Dedifferentiated amniotic fluid mesenchymal stem cell (primary cell): ENCODE data around the gene MYCN.

ENCODE experiments used
- DNase-seq: peaks from one replicate; pipeline ENCODE4 v3.0.0-alpha.2; 2016; ENCODE audit errors: extremely low spot score

MYCN gene

DNA sequence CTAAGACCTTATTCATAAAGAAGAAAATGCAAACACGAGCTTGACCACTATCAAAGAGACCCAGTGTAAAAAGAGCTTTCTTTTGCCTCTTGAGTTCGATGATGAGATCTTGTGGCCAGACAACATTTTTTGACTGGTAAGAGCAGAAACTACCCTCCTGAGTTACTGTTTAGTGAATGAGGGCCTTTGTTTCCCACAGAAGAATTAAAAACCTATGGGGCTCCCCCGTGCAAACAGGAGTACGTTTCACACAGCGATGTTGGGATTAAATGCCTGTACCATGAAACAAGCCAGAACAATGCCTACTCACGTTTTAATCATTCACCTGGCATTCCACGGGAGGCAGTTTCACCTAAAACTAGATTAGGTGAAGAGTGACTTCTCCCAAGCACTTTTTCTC lies 36.0 kb downstream of the MYCN start:
- no peak for DNase-seq

- no peak for DNase-seq
Observed at GRCh38 chr2:15979051-15979758, 38.9 kb downstream of the MYCN start.

DNA sequence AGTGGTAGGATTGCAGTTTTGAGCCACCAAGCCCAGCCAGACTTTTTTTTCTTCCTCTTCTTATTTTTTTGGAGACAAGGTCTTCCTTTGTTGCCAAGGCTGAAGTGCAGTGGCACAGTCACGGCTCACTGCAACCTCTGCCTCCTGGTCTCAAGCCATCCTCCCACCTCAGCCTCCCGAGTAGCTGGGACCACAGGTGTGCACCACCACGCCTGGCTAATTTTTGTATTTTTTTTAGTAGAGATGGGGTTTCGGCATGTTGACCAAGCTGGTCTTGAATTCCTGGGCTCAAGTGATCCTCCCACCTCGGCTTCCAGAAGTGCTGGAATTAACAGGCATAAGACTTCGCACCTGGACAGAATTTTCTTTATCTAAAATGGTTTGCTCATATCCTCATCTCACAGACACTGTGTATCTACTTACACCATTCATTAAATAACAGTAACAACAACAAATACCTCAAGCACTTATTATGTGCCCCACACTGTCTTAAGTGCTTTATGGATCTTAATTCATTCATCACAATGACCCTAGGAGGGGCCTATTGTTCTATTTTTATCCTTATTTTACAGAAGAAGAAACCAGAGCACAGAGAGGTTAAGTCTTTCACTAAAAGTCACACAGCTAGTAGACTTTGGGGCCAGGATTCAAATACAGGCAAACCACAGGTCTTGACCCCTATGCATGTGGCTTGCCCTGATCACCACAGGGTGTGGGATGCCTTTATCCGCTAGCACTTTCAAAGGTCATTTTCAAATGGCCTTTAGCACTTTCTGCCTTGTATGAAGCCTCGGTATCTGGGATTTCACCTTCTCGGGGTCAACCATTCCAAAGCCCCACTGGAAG lies 39.6 kb downstream of the MYCN start:
- DNase-seq = no peak

DNA sequence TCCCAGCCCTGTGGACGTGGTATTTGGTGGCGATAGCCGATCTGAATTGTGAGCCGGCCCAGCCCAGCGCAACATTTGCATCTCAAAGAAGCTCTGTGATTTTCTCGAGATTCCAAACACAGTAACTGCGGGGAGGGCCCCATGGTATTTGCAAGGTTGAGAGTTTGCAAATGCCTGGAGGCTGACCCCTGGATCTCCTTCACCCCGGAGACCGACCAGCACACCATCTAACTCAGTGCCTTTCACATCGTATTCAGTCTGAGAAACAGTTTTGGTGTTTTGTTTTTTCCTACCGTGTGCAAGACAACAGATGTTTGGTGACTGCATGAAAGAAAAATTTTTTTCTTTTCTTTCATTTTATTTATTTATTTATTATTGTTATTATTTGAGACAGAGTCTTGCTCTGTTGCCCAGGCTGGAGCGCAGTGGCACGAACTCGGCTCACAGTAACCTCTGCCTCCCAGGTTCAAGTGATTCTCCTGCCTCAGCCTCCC lies 40.3 kb downstream of the MYCN start:
- DNase-seq = no peak

- no peak for DNase-seq
Observed at GRCh38 chr2:15981646-15982045, 41.3 kb downstream of the MYCN start.

- no peak for DNase-seq
Observed at GRCh38 chr2:15982285-15983044, 42.1 kb downstream of the MYCN start.

DNA sequence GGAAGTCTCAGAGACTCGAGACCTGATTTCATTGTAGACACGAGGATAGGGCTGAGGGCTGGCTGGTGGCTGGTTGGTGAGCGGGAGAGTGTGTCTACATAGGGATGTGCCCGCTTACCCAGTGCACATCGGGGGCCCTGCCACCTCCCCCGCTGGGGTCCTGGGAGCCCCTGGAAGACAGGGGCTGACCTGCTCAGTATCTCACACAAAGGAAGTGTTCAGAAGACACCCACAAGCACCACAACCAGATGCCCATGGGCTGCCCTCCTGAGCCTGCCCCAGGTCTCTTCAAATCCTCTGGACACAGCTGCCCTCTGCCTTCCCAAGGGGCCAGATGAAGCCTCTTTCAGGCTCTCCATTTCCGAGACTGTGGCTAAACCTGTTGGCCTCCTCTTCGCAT lies 43.1 kb downstream of the MYCN start:
- no peak for DNase-seq

DNA sequence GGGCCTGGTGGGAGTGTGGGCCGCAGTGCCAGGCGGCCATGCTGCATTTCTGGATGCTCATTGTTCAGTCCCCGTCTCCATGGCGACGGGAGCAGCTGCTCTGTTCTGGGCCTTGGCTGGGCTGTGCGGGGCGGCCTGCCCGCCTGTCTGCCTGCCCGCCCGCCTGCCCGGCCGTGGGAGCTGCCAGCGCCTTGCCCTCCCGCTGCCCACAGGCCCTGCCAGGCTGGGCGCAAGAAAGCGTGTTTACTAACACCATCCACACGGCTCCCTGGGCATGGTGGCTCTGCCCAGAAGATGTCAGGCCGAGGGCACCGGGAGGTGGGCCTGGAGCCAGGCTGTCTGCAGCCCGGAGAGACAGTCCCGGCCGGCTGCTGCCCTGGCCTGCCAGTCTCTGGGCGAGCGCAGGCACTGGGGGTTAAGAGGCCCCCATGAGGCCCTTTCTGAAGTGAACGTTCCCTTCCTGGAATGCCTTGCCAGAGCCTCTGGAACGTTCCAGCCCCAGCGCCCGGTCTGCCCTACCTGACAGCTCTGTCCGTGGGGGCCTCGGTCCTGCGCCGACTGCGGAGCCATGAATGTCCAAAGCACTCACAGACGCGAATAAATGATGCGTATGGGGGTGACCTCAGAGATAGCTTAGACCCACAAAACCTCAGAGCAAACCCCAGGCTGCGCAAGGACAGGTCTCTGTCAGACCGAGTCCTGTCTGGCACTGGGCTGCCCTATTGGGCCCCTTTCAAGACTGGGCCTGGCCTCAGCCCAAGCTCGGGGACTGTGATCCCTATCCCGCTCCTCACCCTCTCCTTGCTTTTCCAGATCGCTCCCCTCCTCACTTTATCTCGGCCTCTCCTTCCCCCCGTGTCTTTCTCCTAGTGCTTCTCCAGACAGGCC lies 44.3 kb downstream of the MYCN start:
- DNase-seq = no peak

- DNase-seq = no peak
Observed at GRCh38 chr2:15985531-15985930, 45.2 kb downstream of the MYCN start.

DNA sequence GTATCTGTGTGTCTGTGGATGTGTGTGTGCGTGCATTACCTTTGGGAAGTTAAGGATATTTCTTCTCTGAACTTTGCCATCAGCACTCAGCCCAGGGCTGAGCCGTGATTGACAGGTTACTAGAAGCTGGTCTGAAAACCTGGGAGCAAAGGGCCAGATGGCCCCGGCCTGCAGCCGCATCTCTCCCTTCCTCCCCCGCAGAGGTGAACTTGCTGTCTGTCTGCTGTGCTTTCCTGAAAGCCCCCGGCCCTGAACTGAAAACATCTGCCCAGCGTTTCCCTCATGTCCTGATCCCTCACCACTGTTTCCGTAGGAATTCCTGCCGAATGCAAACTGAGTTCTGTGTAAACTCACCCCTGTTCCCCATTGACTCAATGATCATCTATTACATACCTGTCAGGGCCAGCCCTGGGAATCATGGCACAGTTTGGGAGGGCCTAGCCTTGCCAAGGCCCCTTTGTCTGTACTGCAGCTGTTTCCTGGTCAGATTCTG lies 45.8 kb downstream of the MYCN start:
- DNase-seq = no peak

DNA sequence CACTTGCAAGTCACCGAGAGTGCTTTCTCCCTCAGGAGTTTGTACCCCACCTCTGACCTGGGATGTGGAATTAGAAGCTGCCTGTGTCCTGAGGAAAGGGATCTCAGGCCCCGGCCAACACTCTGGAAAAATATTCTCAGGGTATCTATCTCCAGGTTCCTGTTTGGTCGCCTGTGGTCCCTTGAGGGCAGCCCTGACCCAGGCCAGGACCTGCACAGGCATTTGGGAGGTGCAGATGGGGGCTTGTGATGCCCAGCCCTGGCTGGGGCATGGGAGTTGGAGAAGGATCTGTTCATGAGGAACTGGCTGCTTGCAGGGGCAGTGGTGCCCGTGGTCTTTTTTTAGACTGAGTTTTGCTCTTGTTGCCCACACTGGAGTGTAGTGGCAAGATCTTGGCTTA lies 46.3 kb downstream of the MYCN start:
- DNase-seq = no peak

GRCh38 chr2:15988733-15989132 lies 48.4 kb downstream of the MYCN start:
- DNase-seq = no peak

DNA sequence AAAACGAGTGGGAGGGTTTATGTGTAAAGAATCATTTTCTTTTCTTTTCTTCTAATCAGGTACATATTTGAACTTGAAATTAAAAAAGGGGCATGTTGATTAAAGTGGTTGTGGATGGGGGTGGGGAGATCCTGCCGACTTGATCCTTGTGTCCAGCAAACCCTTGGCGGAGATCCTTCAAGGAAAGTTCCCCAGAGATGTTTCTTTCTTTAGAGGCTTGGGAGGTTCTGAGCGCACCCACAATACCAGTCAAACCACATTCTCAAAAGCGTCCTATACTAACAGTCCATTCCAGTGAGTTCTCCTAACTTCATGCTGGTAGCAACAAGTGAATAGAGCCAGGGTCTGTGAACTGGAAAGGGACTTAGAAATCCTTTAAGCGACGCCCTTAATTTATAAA lies 49.2 kb downstream of the MYCN start:
- no peak for DNase-seq

DNA sequence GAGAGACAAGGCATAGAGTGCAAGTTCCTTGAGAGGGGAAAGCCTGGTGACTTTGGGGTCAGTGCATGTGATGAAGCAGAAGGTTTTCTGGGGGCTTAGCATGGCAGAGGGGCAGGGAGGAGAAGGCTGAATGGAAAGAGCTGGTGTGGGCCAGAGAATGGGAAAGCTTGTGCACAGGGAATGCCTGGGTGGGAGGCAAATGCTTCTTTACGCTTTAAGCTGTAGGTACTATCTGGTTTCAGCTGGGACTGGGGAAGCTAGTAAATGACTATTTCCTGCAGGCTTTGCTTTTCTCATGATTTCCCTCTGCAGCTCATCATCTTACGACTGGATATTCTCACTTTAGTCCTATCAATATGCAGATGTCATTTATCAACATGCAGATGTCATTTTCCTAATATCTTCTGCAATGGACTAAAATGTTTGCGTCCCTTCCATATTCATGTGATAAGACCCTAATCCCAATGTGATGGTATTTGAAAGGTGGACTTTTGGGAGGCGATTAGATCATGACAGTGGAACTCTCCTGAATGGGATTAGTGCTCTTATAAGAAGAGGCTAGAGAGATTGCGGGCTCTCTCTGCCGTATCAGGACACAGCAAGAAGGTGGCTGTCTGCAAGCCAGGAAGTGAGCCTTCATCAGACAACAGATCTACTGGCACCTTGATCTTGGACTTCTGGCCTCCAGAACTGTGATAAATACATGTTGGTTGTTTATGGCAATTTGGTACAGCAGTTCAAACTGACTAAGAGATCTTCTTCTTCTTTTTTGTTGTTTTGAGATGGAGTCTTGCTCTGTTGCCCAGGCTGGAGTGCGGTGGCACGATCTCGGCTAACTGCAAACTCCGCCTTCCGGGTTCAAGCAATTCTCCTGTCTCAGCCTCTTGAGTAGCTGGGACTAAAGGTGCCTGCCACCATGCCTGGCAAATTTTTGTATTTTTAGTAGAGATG lies 50.1 kb downstream of the MYCN start:
- no peak for DNase-seq

- no peak for DNase-seq
Observed at GRCh38 chr2:15991231-15991630, 50.9 kb downstream of the MYCN start.

DNA sequence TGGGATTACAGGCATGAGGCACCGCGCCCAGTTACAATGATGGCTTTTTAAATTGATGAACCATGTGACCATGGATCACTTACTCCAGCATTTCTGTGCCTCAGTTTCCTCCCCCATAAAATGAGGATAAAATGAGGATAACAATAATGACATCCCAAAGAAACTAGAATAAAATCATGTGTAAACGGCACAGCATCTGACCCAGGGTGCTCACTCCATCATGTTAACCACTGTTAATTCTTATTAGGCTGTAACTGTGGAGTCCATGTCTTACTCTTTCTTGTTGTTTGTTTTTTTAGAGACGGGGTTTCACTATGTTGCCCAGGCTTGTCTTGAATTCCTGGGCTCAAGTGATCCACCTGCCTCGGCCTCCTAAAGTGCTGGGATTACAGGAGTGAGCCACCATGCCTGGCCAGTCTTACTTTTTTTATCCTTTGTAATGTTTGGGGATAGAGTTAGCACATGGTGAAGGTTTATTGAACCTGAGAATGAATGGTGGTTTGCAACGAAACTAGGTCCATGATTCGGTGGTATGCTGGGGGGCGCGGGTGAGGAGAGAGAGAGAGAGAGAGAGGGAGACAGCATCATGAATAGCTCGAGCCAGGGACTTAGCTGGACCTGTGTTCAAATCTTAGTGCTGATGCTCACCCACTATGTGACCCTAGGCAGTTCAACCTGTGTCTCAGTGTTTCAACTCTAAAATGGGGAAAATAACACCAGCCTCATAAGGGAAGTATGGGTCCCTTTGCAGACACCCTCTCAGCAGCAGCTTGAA lies 52.3 kb downstream of the MYCN start:
- no peak for DNase-seq

DNA sequence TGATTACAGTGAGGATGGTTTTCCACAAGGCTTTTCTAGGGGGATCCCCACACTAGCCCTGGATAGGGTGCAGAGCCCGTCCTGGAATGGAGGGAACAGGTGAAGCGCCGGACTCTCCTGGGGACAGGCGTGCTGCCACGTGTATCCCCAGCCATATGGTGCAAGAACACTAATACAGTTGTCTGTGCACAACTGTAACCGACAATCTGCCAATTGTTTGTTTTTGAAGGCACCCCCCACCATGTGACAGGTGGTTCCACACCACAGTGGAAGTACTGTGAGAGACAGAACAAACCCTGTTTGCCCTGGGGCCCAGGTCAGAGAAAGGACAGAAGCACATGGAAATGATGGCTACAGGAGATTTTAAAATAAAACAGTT lies 52.9 kb downstream of the MYCN start:
- no peak for DNase-seq

- no peak for DNase-seq
Observed at GRCh38 chr2:15993666-15994065, 53.3 kb downstream of the MYCN start.

DNA sequence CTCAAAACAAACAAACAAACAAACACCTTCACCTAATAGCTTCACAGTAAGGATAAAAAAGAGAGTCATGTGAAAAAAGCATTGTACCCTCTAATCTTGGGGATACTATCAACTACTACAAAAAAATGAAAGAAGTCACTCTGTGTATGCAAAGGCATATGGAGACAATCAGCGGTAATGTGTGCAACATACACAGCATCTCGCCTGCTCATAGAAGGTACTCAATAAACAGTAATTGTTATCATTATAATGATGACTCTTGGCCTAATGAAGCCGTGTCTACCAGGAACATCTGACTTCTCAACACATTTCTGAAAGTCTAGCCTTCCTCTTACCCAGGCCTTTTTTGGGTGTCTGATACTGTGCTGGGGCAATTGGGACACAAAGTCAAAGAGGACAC lies 55.3 kb downstream of the MYCN start:
- no peak for DNase-seq
